Body of pancreas (tissue), 4 donors: Measurements from ENCODE around the gene PPFIA2. TPM values are rescaled to one million over a fixed set of nuclear protein-coding genes. Genes with fewer than 3 reads are reported as not detected.
A peak's percentile ranks its signal among the peaks of the same experiment; 100 is the strongest.
"Not testable (repeated sequence)": the region's sequence is repeated elsewhere in the genome, so short reads cannot be mapped to it uniquely, and the experiment has no call there.

Experiments
- ATAC-seq: fragments of 150-250 bp; one replicate; pipeline ENCODE4 v1.9.1; 2016
- DNase-seq, 4 donors: peaks; one replicate each; pipeline ENCODE4 v3.0.0-alpha.2; 2019
- H3K27ac ChIP-seq, 4 donors: fragments of 200-600 bp; sonication (generic); 1 replicate in 3 of 4; 2 replicates in 1 of 4; pipeline versions ENCODE4 v1.5.1 to v1.6.1; 2016 to 2019; ENCODE audit warnings: mild to moderate bottlenecking in 1 of 4, mixed read lengths in 1 of 4, moderate library complexity in 1 of 4
- H3K27me3 ChIP-seq, 2 donors: fragments of 200-600 bp; sonication (generic); one replicate each; pipeline ENCODE4 v1.6.0; 2016; ENCODE audit warnings: mild to moderate bottlenecking in 1 of 2
- H3K36me3 ChIP-seq, 2 donors: fragments of 200-600 bp; sonication (generic); replicated peaks in 1 of 2; 2 replicates each; pipeline ENCODE4 v1.5.1; 2016; ENCODE audit warnings: low read depth in 2 of 2; ENCODE audit not compliant: insufficient read depth in 1 of 2
- H3K4me1 ChIP-seq: fragments of 200-600 bp; sonication (generic); one replicate; pipeline ENCODE4 v1.6.0; 2016
- H3K4me3 ChIP-seq, 2 donors: fragments of 200-600 bp; sonication (generic); 1 replicate in 1 of 2; 2 replicates in 1 of 2; pipeline ENCODE4 v1.5.1; 2016 to 2019
- H3K9me3 ChIP-seq, 3 donors: fragments of 200-600 bp; sonication (generic); 1 replicate in 2 of 3; 2 replicates in 1 of 3; pipeline ENCODE4 v1.5.1; 2016
- CTCF ChIP-seq, 7 experiments: fragments of 450-650 bp in 4 of 7; fragments of 200-600 bp in 3 of 7; sonication (generic) in 3 of 7; IDR thresholded peaks; one replicate each; pipeline ENCODE4 v1.5.1; 2016 to 2019; ENCODE audit warnings: antibody characterized with exemption in 7 of 7
- POLR2A ChIP-seq, 3 donors: fragments of 450-650 bp; IDR thresholded peaks; one replicate each; pipeline ENCODE4 v1.6.1; 2016; ENCODE audit warnings: antibody characterized with exemption in 3 of 3, mild to moderate bottlenecking in 2 of 3
- WGBS, 2 donors: methylation state at CpG; one replicate each; pipeline ENCODE4 v1.1.5; 2017; 5-methylcytosine and 5-hydroxymethylcytosine counted together
- intact Hi-C: fragments of 100-400 bp; cut with DNase I; formaldehyde crosslinking; loops from one replicate; pipeline ENCODE4 v1.15.1; 2023
- total RNA-seq, 2 donors: library from RNA; depleted of rRNA; stranded (reverse); fragments of >200 nt; gene quantifications; one replicate each; pipeline ENCODE4 v1.1.0, GENCODE V29; 2016

Gene PPFIA2
- total RNA-seq, 2 donors from 2014 or later = 0.52 TPM; not detected in 1

GRCh38 chr12:81212996-81213696, 546.0 kb downstream of the PPFIA2 start:
- H3K27ac ChIP-seq = no peak overlapping the region
- no peak for ATAC-seq
- intact Hi-C loops = no loop called here
- no peaks in the 10 kb centered on the region for H3K27me3 ChIP-seq
- H3K4me3 ChIP-seq = no peak overlapping the region
- no peaks in the 10 kb centered on the region for H3K9me3 ChIP-seq
- no peak for DNase-seq
- peaks cover 10% of the 10 kb centered on the region for H3K4me1 ChIP-seq
- 68 to 75% methylated on average over 4 of the region's 4 CpGs for WGBS, 2 donors
- no peak for TF ChIP-seq POLR2A (IDR thresholded peaks at IDR 0.05)
- no peak for TF ChIP-seq CTCF (IDR thresholded peaks at IDR 0.05)
- H3K36me3 ChIP-seq = no peaks in the 10 kb centered on the region

GRCh38 chr12:81211306-81211705, 547.8 kb downstream of the PPFIA2 start:
- no peak overlapping the region for H3K4me3 ChIP-seq
- H3K36me3 ChIP-seq = no peaks in the 10 kb centered on the region
- no peak for TF ChIP-seq POLR2A (IDR thresholded peaks at IDR 0.05)
- TF ChIP-seq CTCF (IDR thresholded peaks at IDR 0.05) = no peak
- ATAC-seq = no peak
- intact Hi-C loops = no loop called here
- DNase-seq = no peak
- 95 to 100% methylated on average over 1 of the region's 1 CpG for WGBS, 2 donors
- no peaks in the 10 kb centered on the region for H3K27me3 ChIP-seq
- peaks cover 10% of the 10 kb centered on the region for H3K4me1 ChIP-seq
- no peaks in the 10 kb centered on the region for H3K9me3 ChIP-seq
- no peak overlapping the region for H3K27ac ChIP-seq

GRCh38 chr12:81209772-81210225, 549.4 kb downstream of the PPFIA2 start:
- H3K4me3 ChIP-seq, H3K27ac ChIP-seq, H3K36me3 ChIP-seq, H3K9me3 ChIP-seq, H3K27me3 ChIP-seq, H3K4me1 ChIP-seq, intact Hi-C loops: not testable (repeated sequence)
- ATAC-seq (peak; percentile 35), DNase-seq (peak in 3 of 4 donors; percentile 6 to 20 (median 19))
- WGBS, 2 donors = 75 to 98% methylated on average over 2 of the region's 2 CpGs

GRCh38 chr12:81209012-81209411, 550.1 kb downstream of the PPFIA2 start:
- no peak for TF ChIP-seq POLR2A (IDR thresholded peaks at IDR 0.05)
- TF ChIP-seq CTCF (IDR thresholded peaks at IDR 0.05) = no peak
- H3K9me3 ChIP-seq = no peaks in the 10 kb centered on the region
- no peak for ATAC-seq
- H3K4me3 ChIP-seq = no peak overlapping the region
- no peaks in the 10 kb centered on the region for H3K27me3 ChIP-seq
- no peak overlapping the region for H3K27ac ChIP-seq
- H3K4me1 ChIP-seq = peaks cover 10% of the 10 kb centered on the region
- no peaks in the 10 kb centered on the region for H3K36me3 ChIP-seq
- intact Hi-C loops = no loop called here
- DNase-seq = no peak

GRCh38 chr12:81208187-81208911, 550.8 kb downstream of the PPFIA2 start:
- TF ChIP-seq CTCF (IDR thresholded peaks at IDR 0.05) (no peak), POLR2A (IDR thresholded peaks at IDR 0.05) (no peak)
- H3K4me3 ChIP-seq = no peak overlapping the region

More at GRCh38 chr12:81208187-81208911, 550.8 kb downstream of the PPFIA2 start:
- intact Hi-C loops = no loop called here
- H3K27me3 ChIP-seq = no peaks in the 10 kb centered on the region
- 66 to 80% methylated on average over 9 of the region's 9 CpGs for WGBS, 2 donors
- peaks cover 10% of the 10 kb centered on the region for H3K4me1 ChIP-seq
- DNase-seq (no peak), ATAC-seq (no peak)
- no peak overlapping the region for H3K27ac ChIP-seq
- H3K9me3 ChIP-seq = no peaks in the 10 kb centered on the region
- H3K36me3 ChIP-seq = no peaks in the 10 kb centered on the region
